ENCODE measurements around the gene RBM33.

- TF ChIP-seq SUZ12 (IDR thresholded peaks at IDR 0.05; ENCODE audit: extremely low read depth, insufficient read depth, insufficient read length): no peak
- no peak for TF ChIP-seq YY1 (IDR thresholded peaks at IDR 0.05; ENCODE audit: insufficient read depth, insufficient read length)
- no peak for TF ChIP-seq ZNF274 (IDR thresholded peaks at IDR 0.05; ENCODE audit: low read depth, low read length)
These were observed 152.2 kb downstream of the RBM33 start for GRCh38 chr7:155796381-155797261.

Data from NT2/D1 (cell line).